ENCODE measurements around the gene MICAL2.
A peak's percentile ranks its signal among the peaks of the same experiment; 100 is the strongest.

Gene MICAL2

GRCh38 chr11:12236744-12237101, 126.3 kb downstream of the MICAL2 start:
- peak overlapping the region; percentile 69 for H3K27ac ChIP-seq
- TF ChIP-seq CTCF (conservative IDR thresholded peaks at IDR 0.05): peak; percentile 38

GRCh38 chr11:12237381-12237784, 127.0 kb downstream of the MICAL2 start:
- no peak for TF ChIP-seq CTCF (conservative IDR thresholded peaks at IDR 0.05)
- no peak overlapping the region for H3K27ac ChIP-seq

GRCh38 chr11:12238420-12238819, 128.0 kb downstream of the MICAL2 start:
- no peak for TF ChIP-seq CTCF (conservative IDR thresholded peaks at IDR 0.05)
- no peak overlapping the region for H3K27ac ChIP-seq

- H3K27ac ChIP-seq: no peak overlapping the region; the same call in 1 of the 2 replicates
- no peak for TF ChIP-seq CTCF (conservative IDR thresholded peaks at IDR 0.05)
Observed at GRCh38 chr11:12239396-12239795, 129.0 kb downstream of the MICAL2 start.

GRCh38 chr11:12239804-12240371, 129.5 kb downstream of the MICAL2 start:
- no peak for TF ChIP-seq CTCF (conservative IDR thresholded peaks at IDR 0.05)
- no peak overlapping the region; the same call in 1 of the 2 replicates for H3K27ac ChIP-seq

GRCh38 chr11:12240677-12241076, 130.3 kb downstream of the MICAL2 start:
- H3K27ac ChIP-seq: no peak overlapping the region
- TF ChIP-seq CTCF (conservative IDR thresholded peaks at IDR 0.05): no peak

- TF ChIP-seq CTCF (conservative IDR thresholded peaks at IDR 0.05): no peak
- no peak overlapping the region for H3K27ac ChIP-seq
Observed at GRCh38 chr11:12241401-12241800, 131.0 kb downstream of the MICAL2 start.

All from VCaP (cell line).